Measurements from ENCODE around the gene TMED9. TPM values are rescaled to one million over a fixed set of nuclear protein-coding genes. Genes with fewer than 3 reads are reported as not detected.

The TMED9 gene
- total and polyA plus RNA-seq, 2 of the 4 experiments (the other 2 are of a cell fraction) = 123 to 357 TPM

DNA sequence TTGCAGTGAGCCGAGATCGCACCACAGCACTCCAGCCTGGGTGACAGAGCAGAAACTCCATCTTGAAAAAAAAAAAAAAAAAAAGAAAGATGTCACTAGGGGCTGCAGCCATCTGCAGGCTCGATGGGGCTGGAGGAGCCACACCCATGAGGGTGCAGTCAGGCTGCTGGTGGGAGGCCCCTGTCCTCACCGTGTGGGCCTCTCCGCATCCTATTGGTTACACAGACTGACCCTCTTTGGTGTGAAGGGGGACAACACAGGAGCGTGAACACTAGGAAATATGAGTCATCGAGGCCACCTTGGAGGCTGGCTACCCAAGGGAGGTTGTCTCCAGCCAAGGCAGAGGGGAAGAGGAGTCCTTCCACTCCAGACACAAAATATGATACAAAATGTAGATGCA lies 23.7 kb upstream of the TMED9 start:
- no TSS peak for BruUV-seq (replicated peaks)
- TF ChIP-seq POLR2A (IDR thresholded peaks at IDR 0.05; ENCODE audit: low read depth, low read length) = no peak
- TF ChIP-seq, protein P1, sequence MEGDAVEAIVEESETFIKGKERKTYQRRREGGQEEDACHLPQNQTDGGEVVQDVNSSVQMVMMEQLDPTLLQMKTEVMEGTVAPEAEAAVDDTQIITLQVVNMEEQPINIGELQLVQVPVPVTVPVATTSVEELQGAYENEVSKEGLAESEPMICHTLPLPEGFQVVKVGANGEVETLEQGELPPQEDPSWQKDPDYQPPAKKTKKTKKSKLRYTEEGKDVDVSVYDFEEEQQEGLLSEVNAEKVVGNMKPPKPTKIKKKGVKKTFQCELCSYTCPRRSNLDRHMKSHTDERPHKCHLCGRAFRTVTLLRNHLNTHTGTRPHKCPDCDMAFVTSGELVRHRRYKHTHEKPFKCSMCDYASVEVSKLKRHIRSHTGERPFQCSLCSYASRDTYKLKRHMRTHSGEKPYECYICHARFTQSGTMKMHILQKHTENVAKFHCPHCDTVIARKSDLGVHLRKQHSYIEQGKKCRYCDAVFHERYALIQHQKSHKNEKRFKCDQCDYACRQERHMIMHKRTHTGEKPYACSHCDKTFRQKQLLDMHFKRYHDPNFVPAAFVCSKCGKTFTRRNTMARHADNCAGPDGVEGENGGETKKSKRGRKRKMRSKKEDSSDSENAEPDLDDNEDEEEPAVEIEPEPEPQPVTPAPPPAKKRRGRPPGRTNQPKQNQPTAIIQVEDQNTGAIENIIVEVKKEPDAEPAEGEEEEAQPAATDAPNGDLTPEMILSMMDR (conservative IDR thresholded peaks at IDR 0.05; ENCODE audit: low read depth, low read length) = no peak
- no peak for TF ChIP-seq FOS (IDR thresholded peaks at IDR 0.05; ENCODE audit: low read depth, low read length)
- TF ChIP-seq, protein P2, sequence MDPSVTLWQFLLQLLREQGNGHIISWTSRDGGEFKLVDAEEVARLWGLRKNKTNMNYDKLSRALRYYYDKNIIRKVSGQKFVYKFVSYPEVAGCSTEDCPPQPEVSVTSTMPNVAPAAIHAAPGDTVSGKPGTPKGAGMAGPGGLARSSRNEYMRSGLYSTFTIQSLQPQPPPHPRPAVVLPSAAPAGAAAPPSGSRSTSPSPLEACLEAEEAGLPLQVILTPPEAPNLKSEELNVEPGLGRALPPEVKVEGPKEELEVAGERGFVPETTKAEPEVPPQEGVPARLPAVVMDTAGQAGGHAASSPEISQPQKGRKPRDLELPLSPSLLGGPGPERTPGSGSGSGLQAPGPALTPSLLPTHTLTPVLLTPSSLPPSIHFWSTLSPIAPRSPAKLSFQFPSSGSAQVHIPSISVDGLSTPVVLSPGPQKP (IDR thresholded peaks at IDR 0.05; ENCODE audit: borderline replicate concordance, low read depth, low read length) = no peak
- no peak for TF ChIP-seq RCOR1 (IDR thresholded peaks at IDR 0.05; ENCODE audit: insufficient replicate concordance, low read length)
- H3K79me1 ChIP-seq (ENCODE audit: low read depth in 1 of 2, low read length in 2 of 2) = no peaks in the 10 kb centered on the region
- H2BK5ac ChIP-seq (ENCODE audit: low read depth, low read length, poor library complexity, severe bottlenecking) = no peak overlapping the region
- no peaks in the 10 kb centered on the region for H3K9me1 ChIP-seq (ENCODE audit: insufficient read depth, low read length)
- no peak overlapping the region for H2BK20ac ChIP-seq (ENCODE audit: low read depth, low read length)
- H3K4ac ChIP-seq (ENCODE audit: low read depth, low read length) = no peak overlapping the region
- H4K8ac ChIP-seq (ENCODE audit: low read depth in 2 of 2, low read length in 2 of 2) = no peak overlapping the region
- H3K36me3 ChIP-seq (ENCODE audit: control insufficient read depth, insufficient read depth, low read length) = no peaks in the 10 kb centered on the region
- CTCF ChIA-PET = no interaction called here
- no peak overlapping the region for H3K9ac ChIP-seq (ENCODE audit: low read depth, low read length)
- H2AK5ac ChIP-seq (ENCODE audit: low read depth, low read length) = no peak overlapping the region
- POLR2A ChIA-PET (ENCODE audit: unreplicated experiment) = no interaction called here
- H3K4me2 ChIP-seq (ENCODE audit: low read depth, low read length) = no peak overlapping the region
- no peak overlapping the region for H3K56ac ChIP-seq (ENCODE audit: extremely low read depth, insufficient read depth, low read length)
- in situ Hi-C loops (cut with MboI; ENCODE audit: low sequenced_read_pairs) = no loop called here
- intact Hi-C loops (cut with micrococcal nuclease) = no loop called here
- H2BK120ac ChIP-seq (ENCODE audit: low read depth, low read length) = no peak overlapping the region
- no peak overlapping the region for H2AK9ac ChIP-seq (replicated peaks; ENCODE audit: low read depth, low read length, poor library complexity)
- no peak overlapping the region for H3K23ac ChIP-seq (ENCODE audit: low read depth, low read length)
- H3K4me3 ChIP-seq (ENCODE audit: insufficient read depth, low read depth, low read length) = no peak overlapping the region
- peaks cover 19% of the 10 kb centered on the region; the same call in 1 of the 2 replicates for H3K27me3 ChIP-seq (ENCODE audit: control insufficient read depth, insufficient read depth, low read length)
- no peak overlapping the region for H2BK15ac ChIP-seq (ENCODE audit: low read depth, low read length)
- H2AFZ ChIP-seq (replicated peaks; ENCODE audit: low read length, poor library complexity) = no peak overlapping the region
- H3K18ac ChIP-seq (ENCODE audit: low read depth, low read length) = no peak overlapping the region
- no peaks in the 10 kb centered on the region for H3K4me1 ChIP-seq (ENCODE audit: control insufficient read depth, insufficient read depth, low read length)
- ATAC-seq (ENCODE audit: low read depth) (no peak), DNase-seq (no peak)
- no peak overlapping the region for H4K5ac ChIP-seq (ENCODE audit: low read depth, low read length)
- no peaks in the 10 kb centered on the region for H3K9me3 ChIP-seq (ENCODE audit: control insufficient read depth, insufficient read depth, low read length)
- no CpG with 5 or more reads among the region's 7 CpGs for WGBS, 2 experiments (ENCODE audit: extremely low coverage in 2 of 2, insufficient read length in 1 of 2)
- dilution Hi-C loops (cut with HindIII; ENCODE audit: low sequenced_read_pairs, unreplicated experiment) = no loop called here
- H3K27ac ChIP-seq (ENCODE audit: insufficient read depth, low read length) = no peak overlapping the region
- no peak overlapping the region for H4K91ac ChIP-seq (ENCODE audit: insufficient read depth, low read depth, low read length)
- H3K14ac ChIP-seq (replicated peaks; ENCODE audit: low read depth, low read length) = no peak overlapping the region
- H4K20me1 ChIP-seq (ENCODE audit: insufficient read depth, low read length) = no peaks in the 10 kb centered on the region
